K562 (cell line): ENCODE results near the gene TXNIP. TPM values are rescaled to one million over a fixed set of nuclear protein-coding genes. Genes with fewer than 3 reads are reported as not detected.

Experiments used
- ARNT ChIP-seq, 2 experiments: fragments of 450-650 bp; IDR thresholded peaks; 2 replicates each; pipeline ENCODE4 v1.6.1; 2016; ENCODE audit warnings: mild to moderate bottlenecking in 1 of 2
- MTA2 ChIP-seq: fragments of 450-650 bp; IDR thresholded peaks from 2 replicates; pipeline ENCODE4 v1.6.1; 2016; ENCODE audit warnings: low read depth
- PYGO2 ChIP-seq: fragments of 450-650 bp; IDR thresholded peaks from 2 replicates; pipeline ENCODE4 v1.6.1; 2016; ENCODE audit warnings: mild to moderate bottlenecking, missing genetic modification characterization, moderate library complexity, missing compliant biosample characterization
- SMARCE1 ChIP-seq: fragments of 450-650 bp; IDR thresholded peaks from 2 replicates; pipeline ENCODE4 v1.7.1; 2016; ENCODE audit warnings: mild to moderate bottlenecking
- ZBTB40 ChIP-seq, 2 experiments: fragments of 450-650 bp in 1 of 2; sonication (generic) in 1 of 2; formaldehyde crosslinking in 1 of 2; IDR thresholded peaks; 2 replicates each; pipeline versions ENCODE4 v1.7.1 to v1.9.0; 2016 to 2022; ENCODE audit warnings: inconsistent platforms in 1 of 2, mild to moderate bottlenecking in 1 of 2, missing genetic modification reagents in 1 of 2
- ZNF584 ChIP-seq: fragments of 200-800 bp; sonication (Bioruptor generic); IDR thresholded peaks from 2 replicates; pipeline ENCODE4 v1.6.1; 2016; ENCODE audit warnings: low read depth, mild to moderate bottlenecking, missing genetic modification characterization, missing compliant biosample characterization
- polyA plus RNA-seq, 8 experiments: library from polyadenylated mRNA; depleted of rRNA in 4 of 8; stranded (reverse) in 5 of 8; unstranded in 3 of 8; fragments of >200 nt; fragmentation: Nextera tagmentation in 2 of 8; fragmentation: Illumina TruSeq in 1 of 8; extraction: Ambion mirVana in 2 of 8; extraction: Trizol in 1 of 8; gene quantifications; 2 replicates each; pipeline versions ENCODE4 v1.2.1 to v1.2.3, GENCODE V29; 2011 to 2014; ENCODE audit warnings: inconsistent platforms in 1 of 8, missing spikeins in 1 of 8
- total RNA-seq, 7 experiments: library from RNA; depleted of rRNA in 6 of 7; stranded (reverse); fragments of >200 nt in 6 of 7; fragmentation: Illumina TruSeq in 2 of 7; extraction: Trizol in 2 of 7; gene quantifications; 2 replicates each; pipeline versions ENCODE4 v1.2.1 to v1.2.3, GENCODE V29; 2011 to 2021; ENCODE audit warnings: low replicate concordance in 1 of 7
- TF ChIP-seq, protein P1 (sequence below): fragments of 450-650 bp; IDR thresholded peaks from 2 replicates; pipeline ENCODE4 v1.6.1; 2017; ENCODE audit warnings: antibody characterized with exemption, mild to moderate bottlenecking
- TF ChIP-seq, protein P2 (sequence below), 3 experiments: fragments of 200-800 bp in 1 of 3; fragments of 250-450 bp in 1 of 3; fragments of 450-650 bp in 1 of 3; sonication (Bioruptor Pico) in 1 of 3; sonication (Bioruptor generic) in 1 of 3; formaldehyde crosslinking in 1 of 3; IDR thresholded peaks; 2 replicates each; pipeline versions ENCODE4 v1.6.1 to v1.8.0; 2016 to 2022; ENCODE audit warnings: mild to moderate bottlenecking in 2 of 3, missing genetic modification characterization in 2 of 3, missing compliant biosample characterization in 1 of 3, moderate library complexity in 1 of 3

Gene TXNIP
- total and polyA plus RNA-seq, 9 of the 15 experiments (the other 6 are each of a cell fraction or from before 2014, with no cell fraction given), result 120 to 499 (median 257) TPM

GRCh38 chr1:145956781-145957442, 39.5 kb downstream of the TXNIP start (continued):
- TF ChIP-seq, protein P1, sequence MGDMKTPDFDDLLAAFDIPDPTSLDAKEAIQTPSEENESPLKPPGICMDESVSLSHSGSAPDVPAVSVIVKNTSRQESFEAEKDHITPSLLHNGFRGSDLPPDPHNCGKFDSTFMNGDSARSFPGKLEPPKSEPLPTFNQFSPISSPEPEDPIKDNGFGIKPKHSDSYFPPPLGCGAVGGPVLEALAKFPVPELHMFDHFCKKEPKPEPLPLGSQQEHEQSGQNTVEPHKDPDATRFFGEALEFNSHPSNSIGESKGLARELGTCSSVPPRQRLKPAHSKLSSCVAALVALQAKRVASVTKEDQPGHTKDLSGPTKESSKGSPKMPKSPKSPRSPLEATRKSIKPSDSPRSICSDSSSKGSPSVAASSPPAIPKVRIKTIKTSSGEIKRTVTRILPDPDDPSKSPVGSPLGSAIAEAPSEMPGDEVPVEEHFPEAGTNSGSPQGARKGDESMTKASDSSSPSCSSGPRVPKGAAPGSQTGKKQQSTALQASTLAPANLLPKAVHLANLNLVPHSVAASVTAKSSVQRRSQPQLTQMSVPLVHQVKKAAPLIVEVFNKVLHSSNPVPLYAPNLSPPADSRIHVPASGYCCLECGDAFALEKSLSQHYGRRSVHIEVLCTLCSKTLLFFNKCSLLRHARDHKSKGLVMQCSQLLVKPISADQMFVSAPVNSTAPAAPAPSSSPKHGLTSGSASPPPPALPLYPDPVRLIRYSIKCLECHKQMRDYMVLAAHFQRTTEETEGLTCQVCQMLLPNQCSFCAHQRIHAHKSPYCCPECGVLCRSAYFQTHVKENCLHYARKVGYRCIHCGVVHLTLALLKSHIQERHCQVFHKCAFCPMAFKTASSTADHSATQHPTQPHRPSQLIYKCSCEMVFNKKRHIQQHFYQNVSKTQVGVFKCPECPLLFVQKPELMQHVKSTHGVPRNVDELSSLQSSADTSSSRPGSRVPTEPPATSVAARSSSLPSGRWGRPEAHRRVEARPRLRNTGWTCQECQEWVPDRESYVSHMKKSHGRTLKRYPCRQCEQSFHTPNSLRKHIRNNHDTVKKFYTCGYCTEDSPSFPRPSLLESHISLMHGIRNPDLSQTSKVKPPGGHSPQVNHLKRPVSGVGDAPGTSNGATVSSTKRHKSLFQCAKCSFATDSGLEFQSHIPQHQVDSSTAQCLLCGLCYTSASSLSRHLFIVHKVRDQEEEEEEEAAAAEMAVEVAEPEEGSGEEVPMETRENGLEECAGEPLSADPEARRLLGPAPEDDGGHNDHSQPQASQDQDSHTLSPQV, result no peak
- TF ChIP-seq PYGO2 (tag), result no peak
- TF ChIP-seq, protein P2, sequence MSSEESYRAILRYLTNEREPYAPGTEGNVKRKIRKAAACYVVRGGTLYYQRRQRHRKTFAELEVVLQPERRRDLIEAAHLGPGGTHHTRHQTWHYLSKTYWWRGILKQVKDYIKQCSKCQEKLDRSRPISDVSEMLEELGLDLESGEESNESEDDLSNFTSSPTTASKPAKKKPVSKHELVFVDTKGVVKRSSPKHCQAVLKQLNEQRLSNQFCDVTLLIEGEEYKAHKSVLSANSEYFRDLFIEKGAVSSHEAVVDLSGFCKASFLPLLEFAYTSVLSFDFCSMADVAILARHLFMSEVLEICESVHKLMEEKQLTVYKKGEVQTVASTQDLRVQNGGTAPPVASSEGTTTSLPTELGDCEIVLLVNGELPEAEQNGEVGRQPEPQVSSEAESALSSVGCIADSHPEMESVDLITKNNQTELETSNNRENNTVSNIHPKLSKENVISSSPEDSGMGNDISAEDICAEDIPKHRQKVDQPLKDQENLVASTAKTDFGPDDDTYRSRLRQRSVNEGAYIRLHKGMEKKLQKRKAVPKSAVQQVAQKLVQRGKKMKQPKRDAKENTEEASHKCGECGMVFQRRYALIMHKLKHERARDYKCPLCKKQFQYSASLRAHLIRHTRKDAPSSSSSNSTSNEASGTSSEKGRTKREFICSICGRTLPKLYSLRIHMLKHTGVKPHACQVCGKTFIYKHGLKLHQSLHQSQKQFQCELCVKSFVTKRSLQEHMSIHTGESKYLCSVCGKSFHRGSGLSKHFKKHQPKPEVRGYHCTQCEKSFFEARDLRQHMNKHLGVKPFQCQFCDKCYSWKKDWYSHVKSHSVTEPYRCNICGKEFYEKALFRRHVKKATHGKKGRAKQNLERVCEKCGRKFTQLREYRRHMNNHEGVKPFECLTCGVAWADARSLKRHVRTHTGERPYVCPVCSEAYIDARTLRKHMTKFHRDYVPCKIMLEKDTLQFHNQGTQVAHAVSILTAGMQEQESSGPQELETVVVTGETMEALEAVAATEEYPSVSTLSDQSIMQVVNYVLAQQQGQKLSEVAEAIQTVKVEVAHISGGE (CRISPR knock-in tag; IDR thresholded peaks at IDR 0.05), result peak in 1 of 3 experiments; percentile 28; a peak in 1 of 6 replicates
- 0 out of 4 replicates have a peak, but pooled peaks of 1 of the 2 experiments have one; percentile 52 for TF ChIP-seq ARNT (IDR thresholded peaks at IDR 0.05)
- TF ChIP-seq MTA2, result no peak
- TF ChIP-seq SMARCE1, result 0 out of 2 replicates have a peak, but pooled peaks have one; percentile 18
- TF ChIP-seq ZNF584 (CRISPR knock-in tag), result no peak
- peak; percentile 59; the same call in 1 of the 2 replicates for TF ChIP-seq ZBTB40 (IDR thresholded peaks at IDR 0.05)
- TF ChIP-seq ZBTB40 (CRISPR knock-in tag; IDR thresholded peaks at IDR 0.05), result no peak
